GM23338 (cell line): ENCODE results near the gene RAP1GAP. TPM values are rescaled to one million over a fixed set of nuclear protein-coding genes. Genes with fewer than 3 reads are reported as not detected.

ENCODE experiments used
- ATAC-seq: fragments of 200-7000 bp; cut with Tn5 transposase; 3 replicates; pipeline ENCODE4 v1.9.1; 2020
- DNase-seq: peaks from one replicate; pipeline ENCODE4 v3.0.0-alpha.2; 2015; ENCODE audit warnings: low spot score
- H2AFZ ChIP-seq: fragments of 200-600 bp; sonication (generic); 2 replicates; pipeline ENCODE4 v1.8.0; 2016; ENCODE audit warnings: antibody characterized with exemption, mild to moderate bottlenecking, moderate library complexity
- H3F3A ChIP-seq: fragments of 200-600 bp; sonication (generic); replicated peaks from 2 replicates; pipeline ENCODE4 v1.8.0; 2017; ENCODE audit warnings: antibody characterized with exemption, mixed run types, low read depth
- H3K27ac ChIP-seq: fragments of 200-600 bp; sonication (generic); 2 replicates; pipeline ENCODE4 v1.6.1; 2016; ENCODE audit warnings: low read depth
- H3K27me3 ChIP-seq: fragments of 200-600 bp; sonication (generic); 2 replicates; pipeline ENCODE4 v1.8.0; 2016; ENCODE audit warnings: mild to moderate bottlenecking, mixed run types, moderate library complexity; ENCODE audit not compliant: insufficient read depth
- H3K36me3 ChIP-seq: fragments of 200-600 bp; sonication (generic); 2 replicates; pipeline ENCODE4 v1.8.0; 2016; ENCODE audit warnings: mild to moderate bottlenecking; ENCODE audit not compliant: insufficient read depth
- H3K4me1 ChIP-seq: fragments of 200-600 bp; sonication (generic); 2 replicates; pipeline ENCODE4 v1.8.0; 2016; ENCODE audit warnings: mild to moderate bottlenecking, moderate library complexity; ENCODE audit not compliant: insufficient read depth
- H3K4me2 ChIP-seq: fragments of 200-600 bp; sonication (generic); 2 replicates; pipeline ENCODE4 v1.7.1; 2017; ENCODE audit warnings: mixed run types
- H3K4me3 ChIP-seq: fragments of 200-600 bp; sonication (generic); 2 replicates; pipeline ENCODE4 v1.6.1; 2016; ENCODE audit warnings: mixed run types
- H3K79me2 ChIP-seq: fragments of 200-600 bp; sonication (generic); replicated peaks from 2 replicates; pipeline ENCODE4 v1.8.0; 2017; ENCODE audit warnings: mild to moderate bottlenecking; ENCODE audit not compliant: insufficient read depth
- H3K9me2 ChIP-seq: fragments of 200-600 bp; sonication (generic); 2 replicates; pipeline ENCODE4 v1.8.0; 2017; ENCODE audit not compliant: insufficient read depth
- H4K20me1 ChIP-seq: fragments of 200-600 bp; sonication (generic); replicated peaks from 2 replicates; pipeline ENCODE4 v1.8.0; 2017; ENCODE audit warnings: mild to moderate bottlenecking; ENCODE audit not compliant: insufficient read depth
- H3K27ac Mint-ChIP-seq: 2 replicates; pipeline ENCODE4 v1.8.0; 2020; ENCODE audit warnings: inconsistent platforms, mild to moderate bottlenecking, moderate library complexity, mixed read lengths
- H3K27me3 Mint-ChIP-seq: 3 replicates; pipeline ENCODE4 v1.8.0; 2022; ENCODE audit warnings: low read depth, mild to moderate bottlenecking, moderate library complexity, mixed read lengths, inconsistent platforms; ENCODE audit not compliant: insufficient read depth, poor library complexity
- H3K36me3 Mint-ChIP-seq: 3 replicates; pipeline ENCODE4 v1.8.0; 2021; ENCODE audit warnings: low read depth, mild to moderate bottlenecking, inconsistent platforms, moderate library complexity, mixed read lengths
- H3K4me1 Mint-ChIP-seq: 3 replicates; pipeline ENCODE4 v1.8.0; 2020; ENCODE audit warnings: mild to moderate bottlenecking, inconsistent platforms, mixed read lengths
- H3K4me3 Mint-ChIP-seq: 3 replicates; pipeline ENCODE4 v1.8.0; 2021; ENCODE audit warnings: moderate library complexity, mild to moderate bottlenecking, inconsistent platforms, mixed read lengths
- H3K9me3 Mint-ChIP-seq: 3 replicates; pipeline ENCODE4 v1.8.0; 2020; ENCODE audit warnings: moderate library complexity, mild to moderate bottlenecking, inconsistent platforms, mixed read lengths
- CREB1 ChIP-seq: fragments of 250-450 bp; sonication (Bioruptor Pico); IDR thresholded peaks from 2 replicates; pipeline ENCODE4 v1.5.0; 2020; ENCODE audit warnings: low read depth, mild to moderate bottlenecking, moderate library complexity
- ETS1 ChIP-seq: IDR thresholded peaks from 2 replicates; pipeline ENCODE4 v1.6.1; 2016; ENCODE audit warnings: antibody characterized with exemption
- EZH2 ChIP-seq: fragments of 200-600 bp; sonication (generic); IDR thresholded peaks from one replicate; pipeline ENCODE4 v1.8.0; 2017; ENCODE audit warnings: antibody characterized with exemption, mild to moderate bottlenecking, low read depth; ENCODE audit not compliant: unreplicated experiment
- JUNB ChIP-seq: IDR thresholded peaks from one replicate; pipeline ENCODE4 v1.6.1; 2016; ENCODE audit warnings: antibody characterized with exemption; ENCODE audit not compliant: unreplicated experiment
- NANOG ChIP-seq: IDR thresholded peaks from 2 replicates; pipeline ENCODE4 v1.6.1; 2016; ENCODE audit warnings: antibody characterized with exemption, borderline replicate concordance
- POLR2AphosphoS5 ChIP-seq: IDR thresholded peaks from 2 replicates; pipeline ENCODE4 v1.6.1; 2016; ENCODE audit warnings: antibody characterized with exemption, low read depth
- REST ChIP-seq: IDR thresholded peaks from one replicate; pipeline ENCODE4 v1.6.1; 2018; ENCODE audit warnings: antibody characterized with exemption; ENCODE audit not compliant: unreplicated experiment
- STAT1 ChIP-seq: IDR thresholded peaks from one replicate; pipeline ENCODE4 v1.6.1; 2016; ENCODE audit warnings: antibody characterized with exemption; ENCODE audit not compliant: unreplicated experiment
- ZNF114 ChIP-seq: fragments of 250-450 bp; sonication (Bioruptor Pico); IDR thresholded peaks from 2 replicates; pipeline ENCODE4 v1.5.0; 2020; ENCODE audit warnings: mild to moderate bottlenecking, moderate library complexity
- ZNF331 ChIP-seq: fragments of 250-450 bp; sonication (Bioruptor Pico); IDR thresholded peaks from 2 replicates; pipeline ENCODE4 v1.5.0; 2020; ENCODE audit warnings: low read depth, mild to moderate bottlenecking, moderate library complexity
- ZNF462 ChIP-seq: fragments of 250-450 bp; sonication (Bioruptor Pico); IDR thresholded peaks from 2 replicates; pipeline ENCODE4 v1.5.0; 2020; ENCODE audit warnings: mild to moderate bottlenecking, moderate library complexity
- polyA plus RNA-seq: library from polyadenylated mRNA; unstranded; fragments of >200 nt; fragmentation: Nextera tagmentation; extraction: Ambion mirVana; gene quantifications from 2 replicates; pipeline ENCODE4 v1.2.1, GENCODE V29; 2016
- total RNA-seq: library from RNA; depleted of rRNA; stranded (reverse); fragments of >200 nt; shearing (Covaris generic); gene quantifications from 2 replicates; pipeline ENCODE4 v1.2.3, GENCODE V29; 2014

The RAP1GAP gene
- total and polyA plus RNA-seq, 2 experiments from 2014 or later: 4.3 to 6.6 TPM

- Mint-ChIP-seq H3K36me3 (no peaks in the 10 kb centered on the region), H3K4me3 (no peak overlapping the region), H3K27ac (no peak overlapping the region), H3K27me3 (peaks cover 11% of the 10 kb centered on the region), H3K4me1 (peaks cover 8% of the 10 kb centered on the region), H3K9me3 (no peaks in the 10 kb centered on the region)
- TF ChIP-seq ETS1: no peak
- TF ChIP-seq STAT1: no peak
- TF ChIP-seq ZNF462 (CRISPR knock-in tag): no peak
- no peak for TF ChIP-seq JUNB
- no peak for TF ChIP-seq CREB1 (CRISPR knock-in tag)
- TF ChIP-seq POLR2AphosphoS5: no peak
- TF ChIP-seq EZH2: no peak
- TF ChIP-seq REST: no peak
- no peak for TF ChIP-seq ZNF331 (CRISPR knock-in tag)
- TF ChIP-seq ZNF114 (CRISPR knock-in tag): no peak
- TF ChIP-seq NANOG: no peak
- ATAC-seq: no peak
- H2AFZ ChIP-seq: no peak overlapping the region
- no peaks in the 10 kb centered on the region for H3K27me3 ChIP-seq
- no peaks in the 10 kb centered on the region for H3K79me2 ChIP-seq
- no peaks in the 10 kb centered on the region for H3F3A ChIP-seq
- no peak overlapping the region for H3K4me2 ChIP-seq
- no peak overlapping the region for H3K27ac ChIP-seq
- no peak for DNase-seq
- no peaks in the 10 kb centered on the region for H3K9me2 ChIP-seq
- H3K4me3 ChIP-seq: no peak overlapping the region
- no peaks in the 10 kb centered on the region for H3K36me3 ChIP-seq
- no peaks in the 10 kb centered on the region for H4K20me1 ChIP-seq
- H3K4me1 ChIP-seq: no peaks in the 10 kb centered on the region
These were observed 85.1 kb downstream of the RAP1GAP start for GRCh38 chr1:21584096-21584495.
